SK-N-SH (cell line): ENCODE measurements around the gene RRM1.
"Not testable (repeated sequence)": the region's sequence is repeated elsewhere in the genome, so short reads cannot be mapped to it uniquely, and the experiment has no call there.

Experiments
- EZH2phosphoT487 ChIP-seq: fragments of 200-600 bp; sonication (generic); IDR thresholded peaks from 2 replicates; pipeline ENCODE4 v1.6.1; 2017; ENCODE audit warnings: low read depth, mixed run types, mild to moderate bottlenecking, antibody characterized with exemption, moderate library complexity, borderline replicate concordance
- JUND ChIP-seq: IDR thresholded peaks from 2 replicates; pipeline ENCODE4 v1.4.0; 2012
- POLR2AphosphoS5 ChIP-seq: IDR thresholded peaks from 2 replicates; pipeline ENCODE4 v1.6.1; 2012; ENCODE audit warnings: low read depth, low read length
- SIN3A ChIP-seq: IDR thresholded peaks from 2 replicates; pipeline ENCODE4 v1.6.1; 2012; ENCODE audit warnings: low read depth, mild to moderate bottlenecking, low read length, moderate library complexity, borderline replicate concordance
- TEAD4 ChIP-seq: IDR thresholded peaks from 2 replicates; pipeline ENCODE4 v1.4.0; 2012; ENCODE audit warnings: mild to moderate bottlenecking, borderline replicate concordance; ENCODE audit not compliant: insufficient read depth
- YY1 ChIP-seq: IDR thresholded peaks from 2 replicates; pipeline ENCODE4 v1.4.0; 2012; ENCODE audit warnings: low read depth, mild to moderate bottlenecking
- TF ChIP-seq, protein P1 (sequence below): fragments of 200-600 bp; sonication (generic); IDR thresholded peaks from 2 replicates; pipeline ENCODE4 v1.6.1; 2017; ENCODE audit warnings: antibody characterized with exemption, mild to moderate bottlenecking, moderate library complexity
- TF ChIP-seq, protein P2 (sequence below): fragments of 150-350 bp; IDR thresholded peaks from 2 replicates; pipeline ENCODE4 v1.6.1; 2016; ENCODE audit warnings: mild to moderate bottlenecking, low read depth, low read length
- TF ChIP-seq, protein P3 (sequence below): IDR thresholded peaks from 2 replicates; pipeline ENCODE4; 2012
- TF ChIP-seq, protein P4 (sequence below): IDR thresholded peaks from 2 replicates; pipeline ENCODE4 v1.6.1; 2012; ENCODE audit warnings: mild to moderate bottlenecking, low read depth, low read length, moderate library complexity

DNA sequence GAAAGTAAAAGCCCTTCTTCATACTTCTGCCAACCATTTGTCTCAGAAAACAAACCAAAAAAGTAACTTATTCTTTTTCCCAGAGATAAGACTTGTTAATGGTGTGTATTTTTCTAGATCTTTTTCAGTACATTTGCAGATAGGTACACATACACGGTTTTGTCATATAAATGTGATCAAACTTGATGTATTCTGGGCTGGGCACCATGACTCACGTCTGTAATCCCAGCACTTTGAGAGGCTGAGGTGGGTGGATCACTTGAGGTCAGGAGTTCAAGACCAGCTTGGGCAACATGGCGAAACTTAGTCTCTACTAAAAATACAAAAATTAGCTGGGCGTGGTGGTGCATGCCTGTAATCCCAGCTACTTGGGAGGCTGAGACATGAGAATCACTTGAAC lies 35.6 kb downstream of the RRM1 start:
- TF ChIP-seq, protein P1, sequence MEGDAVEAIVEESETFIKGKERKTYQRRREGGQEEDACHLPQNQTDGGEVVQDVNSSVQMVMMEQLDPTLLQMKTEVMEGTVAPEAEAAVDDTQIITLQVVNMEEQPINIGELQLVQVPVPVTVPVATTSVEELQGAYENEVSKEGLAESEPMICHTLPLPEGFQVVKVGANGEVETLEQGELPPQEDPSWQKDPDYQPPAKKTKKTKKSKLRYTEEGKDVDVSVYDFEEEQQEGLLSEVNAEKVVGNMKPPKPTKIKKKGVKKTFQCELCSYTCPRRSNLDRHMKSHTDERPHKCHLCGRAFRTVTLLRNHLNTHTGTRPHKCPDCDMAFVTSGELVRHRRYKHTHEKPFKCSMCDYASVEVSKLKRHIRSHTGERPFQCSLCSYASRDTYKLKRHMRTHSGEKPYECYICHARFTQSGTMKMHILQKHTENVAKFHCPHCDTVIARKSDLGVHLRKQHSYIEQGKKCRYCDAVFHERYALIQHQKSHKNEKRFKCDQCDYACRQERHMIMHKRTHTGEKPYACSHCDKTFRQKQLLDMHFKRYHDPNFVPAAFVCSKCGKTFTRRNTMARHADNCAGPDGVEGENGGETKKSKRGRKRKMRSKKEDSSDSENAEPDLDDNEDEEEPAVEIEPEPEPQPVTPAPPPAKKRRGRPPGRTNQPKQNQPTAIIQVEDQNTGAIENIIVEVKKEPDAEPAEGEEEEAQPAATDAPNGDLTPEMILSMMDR, result not testable (repeated sequence)
- TF ChIP-seq, protein P2, sequence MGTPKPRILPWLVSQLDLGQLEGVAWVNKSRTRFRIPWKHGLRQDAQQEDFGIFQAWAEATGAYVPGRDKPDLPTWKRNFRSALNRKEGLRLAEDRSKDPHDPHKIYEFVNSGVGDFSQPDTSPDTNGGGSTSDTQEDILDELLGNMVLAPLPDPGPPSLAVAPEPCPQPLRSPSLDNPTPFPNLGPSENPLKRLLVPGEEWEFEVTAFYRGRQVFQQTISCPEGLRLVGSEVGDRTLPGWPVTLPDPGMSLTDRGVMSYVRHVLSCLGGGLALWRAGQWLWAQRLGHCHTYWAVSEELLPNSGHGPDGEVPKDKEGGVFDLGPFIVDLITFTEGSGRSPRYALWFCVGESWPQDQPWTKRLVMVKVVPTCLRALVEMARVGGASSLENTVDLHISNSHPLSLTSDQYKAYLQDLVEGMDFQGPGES, result not testable (repeated sequence)
- TF ChIP-seq JUND, TEAD4, SIN3A, POLR2AphosphoS5, YY1, EZH2phosphoT487: not testable (repeated sequence)
- TF ChIP-seq, protein P3, sequence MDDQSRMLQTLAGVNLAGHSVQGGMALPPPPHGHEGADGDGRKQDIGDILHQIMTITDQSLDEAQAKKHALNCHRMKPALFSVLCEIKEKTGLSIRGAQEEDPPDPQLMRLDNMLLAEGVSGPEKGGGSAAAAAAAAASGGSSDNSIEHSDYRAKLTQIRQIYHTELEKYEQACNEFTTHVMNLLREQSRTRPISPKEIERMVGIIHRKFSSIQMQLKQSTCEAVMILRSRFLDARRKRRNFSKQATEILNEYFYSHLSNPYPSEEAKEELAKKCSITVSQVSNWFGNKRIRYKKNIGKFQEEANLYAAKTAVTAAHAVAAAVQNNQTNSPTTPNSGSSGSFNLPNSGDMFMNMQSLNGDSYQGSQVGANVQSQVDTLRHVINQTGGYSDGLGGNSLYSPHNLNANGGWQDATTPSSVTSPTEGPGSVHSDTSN, result not testable (repeated sequence)
- TF ChIP-seq, protein P4, sequence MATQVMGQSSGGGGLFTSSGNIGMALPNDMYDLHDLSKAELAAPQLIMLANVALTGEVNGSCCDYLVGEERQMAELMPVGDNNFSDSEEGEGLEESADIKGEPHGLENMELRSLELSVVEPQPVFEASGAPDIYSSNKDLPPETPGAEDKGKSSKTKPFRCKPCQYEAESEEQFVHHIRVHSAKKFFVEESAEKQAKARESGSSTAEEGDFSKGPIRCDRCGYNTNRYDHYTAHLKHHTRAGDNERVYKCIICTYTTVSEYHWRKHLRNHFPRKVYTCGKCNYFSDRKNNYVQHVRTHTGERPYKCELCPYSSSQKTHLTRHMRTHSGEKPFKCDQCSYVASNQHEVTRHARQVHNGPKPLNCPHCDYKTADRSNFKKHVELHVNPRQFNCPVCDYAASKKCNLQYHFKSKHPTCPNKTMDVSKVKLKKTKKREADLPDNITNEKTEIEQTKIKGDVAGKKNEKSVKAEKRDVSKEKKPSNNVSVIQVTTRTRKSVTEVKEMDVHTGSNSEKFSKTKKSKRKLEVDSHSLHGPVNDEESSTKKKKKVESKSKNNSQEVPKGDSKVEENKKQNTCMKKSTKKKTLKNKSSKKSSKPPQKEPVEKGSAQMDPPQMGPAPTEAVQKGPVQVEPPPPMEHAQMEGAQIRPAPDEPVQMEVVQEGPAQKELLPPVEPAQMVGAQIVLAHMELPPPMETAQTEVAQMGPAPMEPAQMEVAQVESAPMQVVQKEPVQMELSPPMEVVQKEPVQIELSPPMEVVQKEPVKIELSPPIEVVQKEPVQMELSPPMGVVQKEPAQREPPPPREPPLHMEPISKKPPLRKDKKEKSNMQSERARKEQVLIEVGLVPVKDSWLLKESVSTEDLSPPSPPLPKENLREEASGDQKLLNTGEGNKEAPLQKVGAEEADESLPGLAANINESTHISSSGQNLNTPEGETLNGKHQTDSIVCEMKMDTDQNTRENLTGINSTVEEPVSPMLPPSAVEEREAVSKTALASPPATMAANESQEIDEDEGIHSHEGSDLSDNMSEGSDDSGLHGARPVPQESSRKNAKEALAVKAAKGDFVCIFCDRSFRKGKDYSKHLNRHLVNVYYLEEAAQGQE, result not testable (repeated sequence)
